Jurkat, Clone E6-1 (cell line): ENCODE data around the gene IL1RAPL2.

Experiments used
- DNase-seq: peaks from one replicate; pipeline ENCODE4 v3.0.0-alpha.2; 2011; ENCODE audit warnings: low read depth, low spot score
- H3K4me3 ChIP-seq: 2 replicates; pipeline ENCODE4 v1.5.1; 2011; ENCODE audit warnings: mild to moderate bottlenecking, low read length, control low read depth, moderate library complexity

IL1RAPL2 gene

DNA sequence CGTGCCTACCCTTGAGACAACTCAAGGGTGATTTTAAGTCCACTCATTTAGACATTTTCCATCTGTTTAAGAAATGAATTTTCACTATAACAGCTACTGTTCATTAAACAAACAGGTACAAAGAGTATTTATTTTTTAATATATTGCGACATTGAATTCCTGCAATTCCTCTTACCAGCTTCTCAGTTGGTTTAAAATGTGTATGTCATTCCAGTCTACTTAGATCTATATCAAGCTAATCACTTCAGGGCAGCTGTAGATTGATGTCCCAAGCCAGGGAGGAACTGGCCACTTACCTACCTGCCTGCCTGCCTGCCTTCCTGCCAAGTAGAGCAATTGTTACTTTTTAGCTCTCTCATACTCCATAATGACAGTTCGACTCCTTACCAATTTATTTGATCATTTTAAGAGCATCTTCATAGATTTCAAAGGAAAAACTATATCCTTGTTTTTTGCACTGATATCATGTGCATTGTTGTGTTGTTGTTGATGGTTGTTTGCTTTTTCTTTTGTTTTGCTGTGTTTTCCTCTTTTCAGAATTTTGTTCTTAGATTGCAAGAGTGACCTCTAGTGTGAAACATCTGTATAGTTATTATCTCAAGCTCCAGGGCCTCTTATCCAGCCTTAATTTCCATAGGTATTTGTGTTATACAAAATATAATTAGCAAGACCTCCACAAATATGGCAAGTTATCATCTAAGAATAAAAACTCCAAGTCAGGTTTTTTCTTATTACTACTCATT, 1135.5 kb downstream of the IL1RAPL2 start:
- no peak for DNase-seq
- H3K4me3 ChIP-seq = no peak overlapping the region

DNA sequence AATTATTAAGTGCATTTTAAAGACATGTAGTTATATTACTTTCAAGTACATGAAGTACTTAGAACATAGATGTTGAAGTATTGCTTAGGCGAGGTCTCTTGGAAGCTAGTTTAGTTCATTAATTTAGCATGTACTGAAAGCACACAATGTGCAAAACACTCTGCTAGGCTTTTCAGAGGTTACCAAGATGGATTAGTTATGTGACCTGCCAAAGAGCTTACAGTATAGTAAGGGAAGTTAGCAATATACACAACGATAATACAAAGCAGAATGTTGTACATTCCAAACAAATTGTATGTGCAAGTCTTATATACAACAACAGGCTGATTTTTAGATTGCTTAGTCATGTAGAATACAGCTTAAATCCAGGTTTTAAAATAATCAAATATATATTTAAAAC, 1137.9 kb downstream of the IL1RAPL2 start:
- H3K4me3 ChIP-seq = no peak overlapping the region
- DNase-seq = no peak

DNA sequence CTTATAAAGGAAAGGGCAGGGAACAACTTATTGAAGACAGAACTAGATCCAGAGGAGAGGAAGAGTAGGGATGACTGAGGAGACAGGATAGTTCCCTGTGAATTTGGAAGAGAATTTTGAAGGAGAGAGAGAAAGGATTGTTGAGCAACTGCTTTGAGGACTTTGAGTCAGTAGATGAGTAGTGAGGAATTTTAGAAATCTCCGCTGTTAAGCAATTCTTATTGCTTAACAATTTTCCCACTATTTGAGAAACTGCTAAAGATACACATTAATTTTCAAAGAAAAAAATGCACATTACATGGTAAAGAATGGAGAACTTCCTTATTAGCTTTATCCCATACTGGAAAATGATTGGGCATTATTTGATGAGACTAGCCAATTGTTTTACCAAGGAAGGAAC, 1140.0 kb downstream of the IL1RAPL2 start:
- DNase-seq = no peak
- H3K4me3 ChIP-seq = no peak overlapping the region

DNA sequence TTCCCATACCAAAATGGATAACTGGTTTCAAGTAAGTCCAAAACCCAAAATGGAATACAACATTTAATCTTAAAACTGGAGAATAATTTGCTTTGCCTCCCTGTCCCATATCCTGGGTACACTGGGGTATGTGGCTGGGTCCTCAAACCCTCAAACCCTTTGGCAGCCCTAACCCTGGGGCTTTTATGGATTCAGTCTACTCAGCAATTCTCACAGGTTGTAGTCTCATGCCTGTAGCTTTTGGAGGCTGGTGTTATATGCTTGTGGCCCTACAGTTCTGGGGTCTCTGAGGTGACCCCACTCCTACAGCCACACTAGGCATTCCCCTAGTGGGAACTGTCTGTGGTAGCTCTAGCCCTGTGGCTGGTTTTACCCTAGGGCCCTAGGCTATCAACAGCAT, 1145.8 kb downstream of the IL1RAPL2 start:
- DNase-seq = no peak
- H3K4me3 ChIP-seq = no peak overlapping the region

DNA sequence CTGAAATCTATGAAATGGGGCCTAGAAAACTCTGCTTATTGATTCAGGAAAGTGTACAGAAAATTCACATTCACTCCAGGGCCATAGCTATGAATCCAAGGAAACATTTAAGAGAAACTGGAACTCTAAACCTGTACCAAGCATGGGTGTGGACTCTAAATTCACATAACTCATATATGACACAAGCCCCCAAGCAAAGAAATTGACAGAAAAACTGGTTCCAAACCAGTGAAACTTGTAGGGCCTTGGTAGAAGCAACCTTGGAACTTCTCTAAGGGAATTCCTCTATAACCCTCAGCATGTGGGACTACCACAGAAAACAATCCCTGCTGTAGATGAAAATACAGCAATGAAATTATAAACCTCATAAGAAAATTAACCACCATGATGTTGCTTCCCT, 1149.7 kb downstream of the IL1RAPL2 start:
- no peak for DNase-seq
- no peak overlapping the region for H3K4me3 ChIP-seq

DNA sequence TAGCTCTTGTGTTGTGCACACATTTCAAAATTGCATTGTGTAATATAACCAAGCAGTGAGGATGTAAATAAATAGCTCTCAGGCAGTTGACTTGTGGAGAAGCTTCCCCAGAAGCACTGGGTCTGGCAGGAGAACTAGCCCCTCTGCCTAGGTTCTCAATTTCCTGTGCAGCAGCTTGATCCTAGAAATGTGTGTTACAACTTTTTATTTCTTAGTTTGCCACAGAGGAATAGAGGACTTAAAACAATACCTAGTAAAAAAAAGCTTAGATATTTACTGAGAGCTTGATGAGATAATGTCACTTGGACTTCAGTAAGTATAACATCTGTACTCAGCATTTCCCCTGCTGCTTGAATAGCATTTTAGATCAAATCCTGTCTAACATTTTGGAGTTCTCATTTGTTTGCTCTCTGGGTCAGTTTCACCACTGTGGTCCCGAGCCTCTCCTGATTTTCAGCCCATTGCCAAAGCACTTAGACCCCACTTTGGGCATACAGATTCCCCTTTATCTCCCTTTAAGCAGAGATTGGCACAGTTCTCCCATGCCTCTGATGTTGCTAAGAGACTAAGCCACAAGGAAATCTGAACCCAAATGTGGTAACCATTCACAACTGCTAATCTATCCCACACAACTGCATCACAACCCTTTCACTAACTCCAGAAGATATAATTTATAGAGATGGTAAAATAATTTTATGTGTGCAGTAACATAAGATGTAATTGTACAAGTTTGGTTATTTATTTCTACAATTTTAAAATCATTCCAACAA, 1158.2 kb downstream of the IL1RAPL2 start:
- DNase-seq = no peak
- no peak overlapping the region for H3K4me3 ChIP-seq

DNA sequence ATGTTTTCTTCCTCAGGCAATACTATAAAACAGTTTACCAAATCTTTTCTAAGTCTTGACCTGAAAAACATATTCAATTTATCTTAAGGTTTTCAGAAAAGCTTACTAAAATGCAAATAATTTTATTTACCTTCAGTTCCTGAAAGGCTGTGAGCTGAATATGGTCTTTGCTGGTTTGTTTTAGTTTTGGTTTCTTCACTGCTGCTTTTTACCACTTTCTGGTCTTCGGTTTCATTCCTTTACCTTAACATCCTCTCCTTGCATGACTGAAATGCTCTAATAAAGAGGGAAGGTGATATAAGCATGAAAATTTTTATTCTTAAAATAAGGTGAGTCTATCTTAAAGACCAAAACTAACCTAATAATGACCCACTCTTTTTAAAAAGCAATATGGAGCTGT, 1159.2 kb downstream of the IL1RAPL2 start:
- H3K4me3 ChIP-seq = no peak overlapping the region
- no peak for DNase-seq

DNA sequence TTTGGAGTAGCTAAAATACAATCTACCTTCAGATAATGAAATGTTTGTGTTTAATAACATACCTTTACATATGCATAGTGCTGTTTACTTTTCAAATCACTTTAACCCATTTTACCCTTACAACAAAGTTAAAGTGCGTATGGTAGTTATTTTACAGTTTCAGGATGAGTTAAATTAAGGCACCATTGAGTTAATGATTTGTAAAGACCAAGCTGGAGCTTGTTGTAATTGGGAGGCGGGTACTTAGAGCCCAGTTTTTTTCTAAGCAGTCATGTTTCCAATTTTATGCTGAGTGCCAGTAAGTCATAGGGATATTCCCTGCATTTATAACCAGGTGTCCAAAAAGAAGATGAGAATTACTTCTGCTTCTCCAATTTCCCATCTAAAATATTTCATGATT, 1172.2 kb downstream of the IL1RAPL2 start:
- DNase-seq = no peak
- no peak overlapping the region for H3K4me3 ChIP-seq

DNA sequence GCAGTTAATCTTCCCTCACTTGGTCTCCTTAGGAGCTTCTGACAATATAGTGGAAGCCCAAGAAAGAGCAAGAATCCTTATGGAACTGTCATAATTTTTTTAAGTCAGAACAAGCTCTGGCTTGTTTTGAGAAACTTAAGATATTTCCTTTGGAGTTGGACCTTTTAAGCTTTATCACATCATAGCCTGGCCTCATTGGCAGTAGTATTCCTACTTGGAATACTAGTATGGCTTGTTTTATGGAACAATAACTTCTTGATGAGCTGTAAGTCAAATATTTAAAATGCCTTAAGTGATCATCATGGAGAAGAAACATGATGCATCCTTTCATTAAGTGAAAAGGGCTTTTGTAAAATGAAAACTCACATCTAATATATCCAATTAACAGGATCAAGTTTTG, 1178.3 kb downstream of the IL1RAPL2 start:
- H3K4me3 ChIP-seq = no peak overlapping the region
- no peak for DNase-seq

DNA sequence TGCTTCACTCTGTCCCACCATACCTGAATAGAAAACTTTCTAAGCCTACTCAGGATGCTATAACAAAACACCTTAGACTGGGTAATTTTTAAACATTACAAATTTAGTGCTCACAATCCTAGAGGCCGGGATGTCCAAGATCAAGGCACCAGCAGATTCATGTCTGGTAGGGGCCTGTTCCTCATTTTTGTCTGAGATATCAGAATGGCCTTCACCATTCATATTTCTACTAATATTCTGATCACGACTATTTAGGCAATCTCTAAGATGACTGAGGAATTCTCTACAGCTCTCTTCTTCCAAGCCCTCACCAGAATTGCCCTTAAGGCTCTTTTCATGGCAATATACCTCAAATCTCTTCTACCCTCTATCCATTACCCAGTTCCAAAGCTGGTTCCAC, 1178.9 kb downstream of the IL1RAPL2 start:
- H3K4me3 ChIP-seq = no peak overlapping the region
- no peak for DNase-seq

DNA sequence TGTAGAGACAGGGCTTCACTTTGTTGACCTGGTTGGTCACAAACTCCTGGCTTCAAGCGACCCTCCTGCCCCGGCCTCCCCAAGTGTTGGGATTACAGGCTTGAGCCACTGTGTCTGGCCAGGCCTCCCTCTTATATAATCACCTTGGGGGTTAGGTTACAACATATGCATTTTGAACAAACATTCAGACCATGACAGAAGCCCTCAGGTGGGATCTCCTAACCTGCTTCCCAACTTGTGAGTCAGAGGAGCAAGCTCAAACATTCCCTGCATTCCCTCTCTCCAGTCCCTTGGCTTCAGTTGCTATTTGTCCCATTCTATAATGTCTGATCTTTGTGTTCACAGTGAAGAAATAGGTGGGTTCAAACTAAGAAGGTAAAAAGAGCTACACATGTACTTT, 1179.9 kb downstream of the IL1RAPL2 start:
- no peak overlapping the region for H3K4me3 ChIP-seq
- DNase-seq = no peak

DNA sequence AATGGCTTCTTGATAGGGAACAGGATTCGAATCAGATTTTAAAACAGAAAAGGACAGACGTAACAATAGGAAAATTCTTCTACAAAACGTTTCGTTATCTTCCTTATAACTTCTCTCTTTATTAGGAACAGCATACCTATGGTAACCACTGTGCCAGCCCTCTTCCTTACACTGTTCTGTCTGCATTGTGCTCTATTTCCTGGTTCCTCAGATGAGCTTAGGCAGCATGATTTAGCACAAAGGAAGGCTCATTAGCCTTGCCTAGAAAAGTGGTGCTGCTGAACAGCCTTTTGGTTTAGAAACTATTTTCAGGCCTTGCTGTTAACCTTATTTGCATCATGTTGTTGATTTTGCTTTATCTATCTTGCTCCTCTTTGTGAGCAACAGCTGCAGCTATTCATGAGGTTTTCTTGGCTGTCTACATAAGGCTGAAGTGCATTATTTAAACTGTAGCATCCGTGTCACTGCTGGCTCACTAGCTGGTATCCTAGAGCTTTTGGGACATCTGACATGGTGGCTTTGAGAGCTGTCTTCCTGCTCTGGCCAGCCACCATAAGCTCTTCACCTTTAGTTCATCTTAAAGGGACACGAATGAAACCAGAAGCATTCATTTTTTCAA, 1186.4 kb downstream of the IL1RAPL2 start:
- DNase-seq = no peak
- no peak overlapping the region for H3K4me3 ChIP-seq

DNA sequence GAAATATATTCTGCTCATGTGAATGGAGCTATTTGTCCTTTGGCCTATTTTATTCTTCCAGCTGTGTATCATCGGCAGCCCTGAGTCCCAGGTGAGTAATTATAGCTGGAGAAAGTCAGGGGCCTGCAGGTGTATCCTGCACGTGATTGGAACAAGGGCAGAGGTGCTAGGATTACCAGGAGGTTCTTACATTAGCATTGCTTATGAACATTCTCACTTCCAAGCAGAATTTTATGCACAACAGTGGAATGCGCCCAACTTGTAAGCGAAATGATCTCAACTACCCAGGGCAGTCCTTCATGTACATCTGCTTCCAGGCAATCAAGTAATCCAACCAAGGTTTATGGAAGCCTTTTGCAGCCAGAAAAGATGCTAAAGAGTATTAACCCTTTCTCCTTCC, 1187.4 kb downstream of the IL1RAPL2 start:
- no peak overlapping the region for H3K4me3 ChIP-seq
- DNase-seq = no peak

DNA sequence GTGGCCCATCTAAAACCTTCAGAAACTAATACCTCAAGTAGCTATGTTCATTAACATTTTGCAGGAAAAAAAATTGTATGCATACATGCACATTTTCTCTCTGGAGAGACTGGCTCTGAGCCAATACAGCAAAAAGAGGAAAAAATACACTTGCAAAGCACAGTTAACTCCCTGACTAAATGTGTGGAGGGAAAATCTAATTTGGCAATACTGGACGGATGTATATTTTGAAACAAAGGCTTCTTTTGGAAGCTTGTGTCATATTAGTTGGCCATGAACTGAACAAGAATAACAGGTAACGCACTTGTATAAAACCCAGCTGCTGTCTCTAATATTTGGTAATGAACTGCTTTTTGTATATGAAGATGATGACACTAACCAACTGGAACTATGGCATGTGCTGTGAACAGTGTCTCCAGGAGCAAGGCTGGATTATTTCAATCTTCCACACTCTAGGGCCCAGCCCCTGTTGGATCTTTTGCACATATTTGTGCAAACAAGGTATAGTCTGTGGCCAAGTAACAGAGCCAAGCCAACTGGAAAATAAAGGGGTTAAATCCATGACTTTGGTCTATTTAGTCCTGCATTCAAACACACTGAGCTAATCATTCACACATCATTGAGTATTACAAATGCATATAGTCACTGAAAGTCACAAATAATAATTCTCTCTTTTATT, 1188.4 kb downstream of the IL1RAPL2 start:
- DNase-seq = no peak
- H3K4me3 ChIP-seq = no peak overlapping the region

DNA sequence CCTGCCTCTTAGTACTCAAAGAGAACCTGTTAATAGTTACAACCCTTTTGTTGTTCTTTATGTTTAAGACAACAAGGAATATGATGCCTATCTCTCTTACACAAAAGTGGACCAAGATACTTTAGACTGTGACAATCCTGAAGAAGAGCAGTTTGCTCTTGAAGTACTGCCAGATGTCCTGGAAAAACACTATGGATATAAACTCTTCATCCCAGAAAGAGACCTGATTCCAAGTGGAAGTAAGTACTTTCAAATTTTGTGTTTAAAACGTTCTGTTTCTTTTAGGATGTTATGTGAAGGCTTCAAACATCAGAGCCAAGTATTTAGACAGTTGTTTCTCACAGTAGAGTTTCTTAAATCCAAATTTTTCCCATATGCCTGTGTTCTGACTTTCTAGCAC, 1189.1 kb downstream of the IL1RAPL2 start:
- no peak for DNase-seq
- no peak overlapping the region for H3K4me3 ChIP-seq

DNA sequence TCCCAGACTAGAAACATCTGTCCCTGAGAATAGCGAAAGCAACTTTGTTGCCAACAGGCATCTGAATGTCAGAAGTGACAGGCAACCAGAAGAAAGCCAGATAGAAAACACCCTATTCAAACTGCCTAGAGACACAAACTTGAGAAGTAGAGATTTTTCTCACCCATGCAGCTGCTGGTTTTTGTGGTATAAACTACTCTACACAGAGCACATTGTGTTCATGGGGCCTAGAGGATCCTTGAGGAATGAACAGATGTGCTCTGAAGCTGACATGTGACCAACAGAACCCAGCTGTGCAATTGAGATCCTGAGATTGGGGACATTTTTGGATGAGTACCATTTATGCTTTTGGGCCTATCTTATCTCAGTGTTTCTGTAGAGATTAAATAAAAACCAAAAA, 1192.8 kb downstream of the IL1RAPL2 start:
- no peak overlapping the region for H3K4me3 ChIP-seq
- no peak for DNase-seq

DNA sequence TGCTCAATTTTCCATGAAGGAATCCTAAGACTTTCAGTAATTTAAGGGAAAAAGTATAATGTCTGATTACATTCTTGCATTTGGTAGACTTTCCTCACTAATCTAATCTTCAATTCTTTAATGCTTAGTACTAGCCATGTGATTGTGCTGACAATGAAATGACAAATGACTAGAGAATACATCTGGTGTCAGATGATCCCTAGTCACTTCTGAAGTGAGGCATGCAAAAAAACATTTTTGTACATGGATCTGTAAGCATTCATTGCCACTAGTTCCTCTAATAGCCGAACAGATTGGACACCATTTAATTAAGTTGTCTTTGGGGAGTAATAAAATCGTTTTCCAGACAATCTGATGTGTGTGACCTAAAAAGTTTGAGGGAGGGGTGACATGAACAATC, 1193.6 kb downstream of the IL1RAPL2 start:
- H3K4me3 ChIP-seq = no peak overlapping the region
- DNase-seq = no peak

DNA sequence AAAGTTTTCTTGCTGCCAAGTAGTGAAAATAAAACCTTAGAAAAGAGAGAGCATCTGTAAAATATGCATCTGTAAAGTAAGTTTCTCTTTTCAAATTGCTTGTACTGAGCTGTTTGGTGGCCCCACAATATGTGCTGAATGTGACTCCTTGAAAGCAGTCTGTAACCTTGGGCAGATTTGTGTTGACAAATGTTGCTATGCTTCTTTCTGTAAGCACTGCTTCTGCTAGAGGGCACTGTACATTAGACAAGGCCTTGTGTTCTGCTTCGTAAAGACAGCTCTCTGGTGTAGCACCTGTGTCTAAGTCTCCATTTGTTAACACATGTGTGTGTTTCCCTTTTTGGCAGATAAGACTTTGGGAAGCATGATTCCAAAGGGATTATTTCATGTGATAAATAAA, 1199.7 kb downstream of the IL1RAPL2 start:
- DNase-seq = no peak
- no peak overlapping the region for H3K4me3 ChIP-seq

DNA sequence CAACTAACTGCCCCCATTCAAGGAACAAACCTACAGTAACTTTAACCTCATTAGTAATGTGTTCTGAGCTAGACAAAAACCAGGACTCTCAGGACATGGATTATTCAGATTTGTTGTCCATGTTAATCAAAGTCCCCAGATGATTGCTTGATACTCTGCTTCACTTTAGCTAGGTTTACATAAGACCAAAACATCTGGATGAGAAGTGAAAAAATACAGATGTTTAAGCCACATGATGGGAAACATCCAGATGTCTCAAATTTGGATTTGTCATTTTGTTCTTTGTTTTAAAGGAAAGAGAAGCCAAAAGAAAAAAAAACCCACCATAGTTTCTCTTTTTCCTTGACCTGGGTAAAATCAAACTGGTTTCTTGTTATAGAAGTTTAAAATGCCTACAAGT, 1207.8 kb downstream of the IL1RAPL2 start:
- no peak overlapping the region for H3K4me3 ChIP-seq
- no peak for DNase-seq

DNA sequence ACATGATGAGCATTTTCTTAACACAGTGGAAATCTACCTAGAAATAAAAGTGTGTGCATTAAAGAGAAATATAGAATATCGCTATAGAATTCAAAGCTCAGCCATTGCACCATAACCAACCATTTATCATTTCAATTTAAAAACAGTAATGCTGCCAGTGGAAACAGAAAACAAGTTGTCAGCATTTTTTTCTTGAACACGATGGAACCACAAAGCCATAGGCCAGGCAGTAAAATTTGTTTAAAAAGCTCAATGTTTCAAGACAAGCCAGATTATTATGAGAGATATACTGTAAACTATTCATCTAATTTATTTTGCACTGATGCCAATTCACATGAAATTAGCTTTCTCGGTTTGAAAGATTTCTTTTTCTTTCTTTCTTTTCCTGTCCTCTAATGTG, 1209.7 kb downstream of the IL1RAPL2 start:
- no peak overlapping the region for H3K4me3 ChIP-seq
- DNase-seq = no peak
